GM12891 (cell line): Measurements from ENCODE around the gene PSMB2.

Experiments
- POLR2A ChIP-seq: IDR thresholded peaks from 2 replicates; pipeline ENCODE4 v1.6.1; 2011; ENCODE audit warnings: low read depth, low read length, control low read depth
- POLR2AphosphoS5 ChIP-seq: IDR thresholded peaks from 2 replicates; pipeline ENCODE4 v1.6.1; 2011; ENCODE audit warnings: low read depth, low read length, control low read depth
- TAF1 ChIP-seq: IDR thresholded peaks from 2 replicates; pipeline ENCODE4 v1.6.1; 2011; ENCODE audit warnings: low read depth, low read length, control low read depth

GRCh38 chr1:35672116-35672515, 30.8 kb upstream of the PSMB2 start:
- TF ChIP-seq POLR2A (no peak), POLR2AphosphoS5 (no peak), TAF1 (no peak)
